Tibial artery (tissue), 4 donors: Measurements from ENCODE around the gene NHSL1.

Experiments used
- DNase-seq, 2 donors: peaks; one replicate each; pipeline ENCODE4 v3.0.0-alpha.2; 2019
- H3K27ac ChIP-seq, 2 donors: fragments of 200-600 bp; sonication (generic) in 1 of 2; 1 replicate in 1 of 2; 2 replicates in 1 of 2; pipeline ENCODE4 v1.5.1; 2018 to 2019; ENCODE audit warnings: mild to moderate bottlenecking in 1 of 2
- H3K27me3 ChIP-seq, 2 donors: fragments of 200-600 bp; sonication (generic) in 1 of 2; one replicate each; pipeline versions ENCODE4 v1.5.1 to v1.6.0; 2016 to 2019
- H3K36me3 ChIP-seq, 3 donors: fragments of 200-600 bp; sonication (generic) in 2 of 3; one replicate each; pipeline ENCODE4 v1.5.1; 2016 to 2019; ENCODE audit warnings: mild to moderate bottlenecking in 2 of 3
- H3K4me1 ChIP-seq, 4 donors: fragments of 200-600 bp; sonication (generic) in 2 of 4; 1 replicate in 3 of 4; 2 replicates in 1 of 4; pipeline ENCODE4 v1.5.1; 2016 to 2019
- H3K4me3 ChIP-seq, 2 donors: fragments of 200-600 bp; sonication (generic) in 1 of 2; 1 replicate in 1 of 2; 2 replicates in 1 of 2; pipeline ENCODE4 v1.5.1; 2018 to 2019; ENCODE audit warnings: mild to moderate bottlenecking in 2 of 2
- H3K9me3 ChIP-seq, 3 donors: fragments of 200-600 bp; sonication (generic) in 1 of 3; one replicate each; pipeline ENCODE4 v1.5.1; 2016 to 2019
- CTCF ChIP-seq, 2 experiments: fragments of 200-600 bp in 1 of 2; fragments of 450-650 bp in 1 of 2; IDR thresholded peaks; one replicate each; pipeline ENCODE4 v1.5.1; 2017 to 2019; ENCODE audit warnings: antibody characterized with exemption in 2 of 2, mild to moderate bottlenecking in 1 of 2, moderate library complexity in 1 of 2
- intact Hi-C: fragments of 100-400 bp; cut with DNase I; formaldehyde crosslinking; loops from one replicate; pipeline ENCODE4 v1.15.0; 2023; ENCODE audit warnings: low total_unique reads

NHSL1 gene

GRCh38 chr6:138482816-138483215, 16.5 kb downstream of the NHSL1 start:
- Histone ChIP-seq H3K4me1 (no peaks in the 10 kb centered on the region), H3K27me3 (no peaks in the 10 kb centered on the region), H3K27ac (no peak overlapping the region), H3K4me3 (no peak overlapping the region), H3K9me3 (no peaks in the 10 kb centered on the region), H3K36me3 (no peaks in the 10 kb centered on the region)
- intact Hi-C loops: no loop called here
- DNase-seq: no peak
- no peak for TF ChIP-seq CTCF (IDR thresholded peaks at IDR 0.05)

GRCh38 chr6:138480279-138480949, 18.9 kb downstream of the NHSL1 start:
- no peak for DNase-seq
- H3K36me3 ChIP-seq: no peaks in the 10 kb centered on the region
- H3K4me3 ChIP-seq: no peak overlapping the region
- intact Hi-C loops: no loop called here
- H3K27ac ChIP-seq: no peak overlapping the region
- no peaks in the 10 kb centered on the region for H3K4me1 ChIP-seq
- no peaks in the 10 kb centered on the region for H3K27me3 ChIP-seq
- no peaks in the 10 kb centered on the region for H3K9me3 ChIP-seq
- no peak for TF ChIP-seq CTCF (IDR thresholded peaks at IDR 0.05)

DNA sequence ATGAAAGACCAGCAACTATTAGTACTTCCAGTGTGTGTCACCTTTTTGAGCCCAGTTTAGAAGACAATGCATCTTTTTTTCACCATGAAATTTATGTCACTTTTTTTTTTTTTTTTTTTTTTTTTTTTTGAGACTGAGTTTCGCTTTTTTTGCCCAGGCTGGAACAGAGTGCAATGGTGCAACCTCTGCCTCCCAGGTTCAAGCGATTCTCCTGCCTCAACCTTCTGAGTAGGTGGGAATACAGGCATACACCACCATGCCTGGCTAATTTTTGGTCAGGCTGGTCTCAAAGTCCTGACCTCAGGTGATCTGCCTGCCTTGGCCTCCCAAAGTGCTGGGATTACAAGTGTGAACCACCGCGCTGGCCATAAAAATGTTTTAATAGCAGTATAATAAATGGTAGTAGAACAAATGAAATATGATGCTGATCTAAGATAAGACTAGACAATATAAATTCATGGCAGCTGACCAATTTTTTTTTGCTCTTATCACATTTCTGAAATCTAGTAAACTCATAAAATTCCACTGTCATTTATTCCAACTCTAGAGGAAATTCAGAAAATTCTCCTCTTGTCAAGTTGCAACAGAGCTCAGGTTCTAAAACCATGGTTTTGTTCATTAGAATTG, 21.3 kb downstream of the NHSL1 start:
- no peak for DNase-seq
- H3K9me3 ChIP-seq: no peaks in the 10 kb centered on the region

GRCh38 chr6:138476116-138476515, 23.2 kb downstream of the NHSL1 start:
- intact Hi-C loops: no loop called here
- H3K9me3 ChIP-seq: no peaks in the 10 kb centered on the region
- H3K4me3 ChIP-seq: no peak overlapping the region
- H3K36me3 ChIP-seq: no peaks in the 10 kb centered on the region
- TF ChIP-seq CTCF (IDR thresholded peaks at IDR 0.05): no peak
- no peaks in the 10 kb centered on the region for H3K4me1 ChIP-seq
- no peak overlapping the region for H3K27ac ChIP-seq
- DNase-seq: no peak
- no peaks in the 10 kb centered on the region for H3K27me3 ChIP-seq

More for the DNA sequence above, 21.3 kb downstream of the NHSL1 start:
- intact Hi-C loops: no loop called here
- Histone ChIP-seq H3K4me1 (no peaks in the 10 kb centered on the region), H3K36me3 (no peaks in the 10 kb centered on the region), H3K27ac (no peak overlapping the region), H3K4me3 (no peak overlapping the region), H3K27me3 (no peaks in the 10 kb centered on the region)
- TF ChIP-seq CTCF (IDR thresholded peaks at IDR 0.05): no peak

- H3K27ac ChIP-seq: no peak overlapping the region
- no peak overlapping the region for H3K4me3 ChIP-seq
- no peak for TF ChIP-seq CTCF (IDR thresholded peaks at IDR 0.05)
- H3K4me1 ChIP-seq: no peaks in the 10 kb centered on the region
- no peak for DNase-seq
- intact Hi-C loops: no loop called here
- H3K27me3 ChIP-seq: no peaks in the 10 kb centered on the region
- H3K36me3 ChIP-seq: peaks cover 0 to 13% (median 0%) of the 10 kb centered on the region in 3 donors
- H3K9me3 ChIP-seq: no peaks in the 10 kb centered on the region
These were observed 26.1 kb downstream of the NHSL1 start for GRCh38 chr6:138473144-138473543.
